PC-3 (cell line): ENCODE data around the gene NKX6-2.

Experiments
- CTCF ChIP-seq: fragments of 300-600 bp; sonication (generic); conservative IDR thresholded peaks from 2 replicates; pipeline ENCODE4 v1.5.1; 2017; ENCODE audit warnings: antibody characterized with exemption, low read depth, mild to moderate bottlenecking, low read length
- EZH2phosphoT487 ChIP-seq: fragments of 300-600 bp; sonication (generic); IDR thresholded peaks from 2 replicates; pipeline ENCODE4 v1.6.1; 2018; ENCODE audit warnings: mild to moderate bottlenecking, antibody characterized with exemption, low read length, borderline replicate concordance

GRCh38 chr10:132763545-132763944, 22.4 kb downstream of the NKX6-2 start:
- TF ChIP-seq CTCF (no peak), EZH2phosphoT487 (no peak)
